B cell (primary cell): ENCODE data around the gene MAML3. TPM values are rescaled to one million over a fixed set of nuclear protein-coding genes. Genes with fewer than 3 reads are reported as not detected.

ENCODE experiments used
- ATAC-seq: fragments of 200-7000 bp; cut with Tn5 transposase; one replicate; pipeline ENCODE4 v1.10.0; 2021; ENCODE audit warnings: low read depth, mild to moderate bottlenecking, moderate number of reproducible peaks, moderate library complexity
- CTCF ChIA-PET: fragments of 350-600 bp; sonication (Branson Sonifier 250); formaldehyde crosslinking; loops from one replicate; lab custom pipeline; 2021; ENCODE audit warnings: antibody characterized with exemption, inconsistent platforms; lab: Charles Lee
- POLR2A ChIA-PET: fragments of 350-600 bp; sonication (Branson Sonifier 250); formaldehyde crosslinking; loops from one replicate; lab custom pipeline; 2021; ENCODE audit warnings: antibody characterized with exemption; lab: Charles Lee
- DNase-seq: peaks from one replicate; pipeline ENCODE4 v3.0.0; 2013
- H2AFZ ChIP-seq: 2 replicates; pipeline ENCODE4 v1.6.1; 2012; ENCODE audit warnings: mild to moderate bottlenecking, low read depth, low read length; ENCODE audit not compliant: insufficient read depth, poor library complexity, severe bottlenecking
- H3K27ac ChIP-seq, 2 donors: 1 replicate in 1 of 2; 2 replicates in 1 of 2; pipeline ENCODE4 v1.5.1; 2012 to 2013; ENCODE audit warnings: low read length in 2 of 2, mild to moderate bottlenecking in 2 of 2, moderate library complexity in 1 of 2
- H3K27me3 ChIP-seq, 4 experiments: fragments of 200-600 bp in 1 of 4; sonication (generic) in 1 of 4; replicated peaks in 1 of 4; 1 replicate in 2 of 4; 2 replicates in 2 of 4; pipeline versions ENCODE4 v1.6.1 to v1.7.0; 2013 to 2016; ENCODE audit warnings: low read length in 3 of 4, mild to moderate bottlenecking in 2 of 4, mixed read lengths in 1 of 4, moderate library complexity in 1 of 4; ENCODE audit not compliant: insufficient read depth in 4 of 4, control insufficient read depth in 3 of 4; ENCODE audit errors: control extremely low read depth in 1 of 4
- H3K36me3 ChIP-seq, 2 experiments: replicated peaks in 1 of 2; 1 replicate in 1 of 2; 2 replicates in 1 of 2; pipeline versions ENCODE4 v1.6.1 to v1.7.1; 2013; ENCODE audit warnings: low read length in 1 of 2; ENCODE audit not compliant: insufficient read depth in 2 of 2, control insufficient read depth in 1 of 2; ENCODE audit errors: control extremely low read depth in 1 of 2, extremely low read depth in 1 of 2
- H3K4me1 ChIP-seq, 2 donors: fragments of 200-600 bp in 1 of 2; sonication (generic) in 1 of 2; 1 replicate in 1 of 2; 2 replicates in 1 of 2; pipeline versions ENCODE4 v1.5.1 to v1.6.1; 2013 to 2017; ENCODE audit warnings: low read length in 2 of 2; ENCODE audit not compliant: control insufficient read depth in 2 of 2, insufficient read depth in 2 of 2
- H3K4me2 ChIP-seq: replicated peaks from 2 replicates; pipeline ENCODE3; 2012; ENCODE audit warnings: mild to moderate bottlenecking, low read depth, low read length; ENCODE audit not compliant: poor library complexity, severe bottlenecking
- H3K4me3 ChIP-seq, 5 experiments: fragments of 200-600 bp in 1 of 5; sonication (generic) in 1 of 5; 1 replicate in 3 of 5; 2 replicates in 2 of 5; pipeline versions ENCODE4 v1.5.1 to v1.7.0; 2011 to 2016; ENCODE audit warnings: low read length in 4 of 5, mild to moderate bottlenecking in 4 of 5, low read depth in 2 of 5, control low read depth in 1 of 5, moderate library complexity in 1 of 5; ENCODE audit not compliant: insufficient read depth in 1 of 5; ENCODE audit errors: control extremely low read depth in 1 of 5, extremely low read depth in 1 of 5
- H3K79me2 ChIP-seq: fragments of 200-600 bp; sonication (generic); one replicate; pipeline ENCODE4 v1.6.0; 2016; ENCODE audit warnings: low read length; ENCODE audit not compliant: control insufficient read depth, insufficient read depth
- H3K9ac ChIP-seq: fragments of 200-600 bp; sonication (generic); 2 replicates; pipeline ENCODE4 v1.6.1; 2017; ENCODE audit warnings: mild to moderate bottlenecking, low read length, moderate library complexity
- H3K9me3 ChIP-seq, 3 donors: one replicate each; pipeline versions ENCODE4 v1.6.1 to v1.7.1; 2013; ENCODE audit warnings: low read length in 2 of 3; ENCODE audit not compliant: control insufficient read depth in 2 of 3, insufficient read depth in 1 of 3; ENCODE audit errors: control extremely low read depth in 1 of 3
- H4K20me1 ChIP-seq: 2 replicates; pipeline ENCODE4 v1.6.0; 2012; ENCODE audit warnings: mild to moderate bottlenecking, low read length; ENCODE audit not compliant: insufficient read depth, control insufficient read depth, poor library complexity, severe bottlenecking
- H3K27ac Mint-ChIP-seq: one replicate; pipeline ENCODE4 v1.8.0; 2021; ENCODE audit warnings: mixed read lengths
- H3K27me3 Mint-ChIP-seq: one replicate; pipeline ENCODE4 v1.8.0; 2021; ENCODE audit warnings: mixed read lengths
- H3K4me1 Mint-ChIP-seq: one replicate; pipeline ENCODE4 v1.8.0; 2021; ENCODE audit warnings: mixed read lengths
- H3K4me3 Mint-ChIP-seq: one replicate; pipeline ENCODE4 v1.8.0; 2021; ENCODE audit warnings: mixed read lengths
- H3K9me3 Mint-ChIP-seq: one replicate; pipeline ENCODE4 v1.8.0; 2022; ENCODE audit warnings: mixed read lengths; ENCODE audit not compliant: insufficient read depth
- EZH2 ChIP-seq: IDR thresholded peaks from 2 replicates; pipeline ENCODE4 v1.6.1; 2012; ENCODE audit warnings: borderline replicate concordance, low read depth, mild to moderate bottlenecking, moderate library complexity, low read length; ENCODE audit not compliant: insufficient read depth, poor library complexity, severe bottlenecking
- WGBS: methylation state at CpG from one replicate; pipeline ENCODE4 v1.1.5; 2013; ENCODE audit warnings: missing lambda C conversion rate; ENCODE audit not compliant: insufficient coverage; 5-methylcytosine and 5-hydroxymethylcytosine counted together
- intact Hi-C: fragments of 100-400 bp; cut with micrococcal nuclease; formaldehyde crosslinking; loops from one replicate; pipeline ENCODE4 v1.10.0; 2022
- polyA plus RNA-seq: library from polyadenylated mRNA; depleted of rRNA; stranded (reverse); fragments of >200 nt; gene quantifications from 2 replicates; pipeline ENCODE4 v1.2.3, GENCODE V29; 2012
- total RNA-seq, 2 donors: library from RNA; stranded (reverse); fragments of 120-200 nt in 1 of 2; gene quantifications; 1 replicate in 1 of 2; 2 replicates in 1 of 2; pipeline versions ENCODE4 v1.2.3 to v1.2.4, GENCODE V29; 2013 to 2022
- TF ChIP-seq, protein P1 (sequence below): fragments of 200-600 bp; IDR thresholded peaks from one replicate; pipeline ENCODE4 v1.8.0; 2022; ENCODE audit warnings: antibody characterized with exemption, mild to moderate bottlenecking

MAML3 gene
- total and polyA plus RNA-seq, 2 donors (not counting 1 experiment from before 2014, with no cell fraction given) = 0.94 to 5.3 TPM

GRCh38 chr4:139774759-139775487 is 379.1 kb downstream of the MAML3 start:
- CTCF ChIA-PET = no interaction called here
- no peaks in the 10 kb centered on the region for H3K4me1 ChIP-seq
- H3K9me3 Mint-ChIP-seq = no peaks in the 10 kb centered on the region

More at GRCh38 chr4:139774759-139775487, 379.1 kb downstream of the MAML3 start:
- Mint-ChIP-seq H3K27ac (no peak overlapping the region), H3K27me3 (no peaks in the 10 kb centered on the region), H3K4me3 (no peak overlapping the region), H3K4me1 (no peaks in the 10 kb centered on the region)
- Histone ChIP-seq H3K9me3 (no peaks in the 10 kb centered on the region), H3K27me3 (no peaks in the 10 kb centered on the region), H4K20me1 (no peaks in the 10 kb centered on the region), H2AFZ (no peak overlapping the region), H3K4me2 (no peak overlapping the region), H3K4me3 (no peak overlapping the region), H3K9ac (no peak overlapping the region), H3K36me3 (no peaks in the 10 kb centered on the region), H3K79me2 (no peaks in the 10 kb centered on the region), H3K27ac (no peak overlapping the region)
- TF ChIP-seq, protein P1, sequence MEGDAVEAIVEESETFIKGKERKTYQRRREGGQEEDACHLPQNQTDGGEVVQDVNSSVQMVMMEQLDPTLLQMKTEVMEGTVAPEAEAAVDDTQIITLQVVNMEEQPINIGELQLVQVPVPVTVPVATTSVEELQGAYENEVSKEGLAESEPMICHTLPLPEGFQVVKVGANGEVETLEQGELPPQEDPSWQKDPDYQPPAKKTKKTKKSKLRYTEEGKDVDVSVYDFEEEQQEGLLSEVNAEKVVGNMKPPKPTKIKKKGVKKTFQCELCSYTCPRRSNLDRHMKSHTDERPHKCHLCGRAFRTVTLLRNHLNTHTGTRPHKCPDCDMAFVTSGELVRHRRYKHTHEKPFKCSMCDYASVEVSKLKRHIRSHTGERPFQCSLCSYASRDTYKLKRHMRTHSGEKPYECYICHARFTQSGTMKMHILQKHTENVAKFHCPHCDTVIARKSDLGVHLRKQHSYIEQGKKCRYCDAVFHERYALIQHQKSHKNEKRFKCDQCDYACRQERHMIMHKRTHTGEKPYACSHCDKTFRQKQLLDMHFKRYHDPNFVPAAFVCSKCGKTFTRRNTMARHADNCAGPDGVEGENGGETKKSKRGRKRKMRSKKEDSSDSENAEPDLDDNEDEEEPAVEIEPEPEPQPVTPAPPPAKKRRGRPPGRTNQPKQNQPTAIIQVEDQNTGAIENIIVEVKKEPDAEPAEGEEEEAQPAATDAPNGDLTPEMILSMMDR = no peak
- TF ChIP-seq EZH2 = no peak
- POLR2A ChIA-PET = no interaction called here
- intact Hi-C loops = no loop called here
- WGBS = 100% methylated on average over 3 of the region's 6 CpGs
- ATAC-seq = no peak
- no peak for DNase-seq
